HEK293 (cell line): Measurements from ENCODE around the gene MARVELD3.

Experiments used
- CTCF ChIA-PET: fragments of 350-600 bp; formaldehyde crosslinking; extraction: SDS; loops from one replicate; lab custom pipeline; 2021; ENCODE audit warnings: antibody characterized with exemption; lab: Yijun Ruan, JAX
- POLR2A ChIA-PET: fragments of 300-600 bp; formaldehyde crosslinking; extraction: SDS; loops from one replicate; lab custom pipeline; 2020; ENCODE audit warnings: antibody characterized with exemption, inconsistent platforms; lab: Yijun Ruan, JAX
- H3K27ac ChIP-seq: fragments of 200-500 bp; sonication (Bioruptor generic); 2 replicates; pipeline ENCODE4 v1.5.1; 2014; ENCODE audit warnings: low read depth, low read length, control low read depth, inconsistent platforms; ENCODE audit errors: extremely low read depth
- H3K36me3 ChIP-seq, 2 experiments: fragments of 200-500 bp in 1 of 2; sonication (Bioruptor generic) in 1 of 2; 1 replicate in 1 of 2; 2 replicates in 1 of 2; pipeline ENCODE4 v1.5.1; 2014 to 2017; ENCODE audit warnings: inconsistent platforms in 2 of 2, low read length in 2 of 2; ENCODE audit not compliant: control insufficient read depth in 2 of 2, insufficient read depth in 1 of 2
- H3K4me1 ChIP-seq: fragments of 200-500 bp; sonication (Bioruptor generic); 2 replicates; pipeline ENCODE4 v1.5.1; 2014; ENCODE audit warnings: mild to moderate bottlenecking, low read length, inconsistent platforms; ENCODE audit not compliant: control insufficient read depth, insufficient read depth
- H3K4me3 ChIP-seq: 2 replicates; pipeline ENCODE4 v1.5.1; 2011; ENCODE audit warnings: low read depth, mild to moderate bottlenecking, control low read depth, low read length, moderate library complexity
- H3K9me3 ChIP-seq: fragments of 200-500 bp; sonication (Bioruptor generic); 2 replicates; pipeline ENCODE4 v1.5.1; 2014; ENCODE audit warnings: low read depth, low read length, inconsistent platforms; ENCODE audit not compliant: control insufficient read depth, insufficient read depth
- BCL11B ChIP-seq: fragments of 450-650 bp; formaldehyde crosslinking; IDR thresholded peaks from 2 replicates; pipeline ENCODE4 v1.5.1; 2016; ENCODE audit warnings: low read depth, missing biosample characterization, missing genetic modification characterization
- HOXA7 ChIP-seq: sonication (generic); formaldehyde crosslinking; IDR thresholded peaks from 2 replicates; pipeline ENCODE4 v1.8.1; 2022; ENCODE audit warnings: missing genetic modification reagents, borderline replicate concordance
- SCRT1 ChIP-seq: fragments of 450-650 bp; formaldehyde crosslinking; IDR thresholded peaks from 2 replicates; pipeline ENCODE4 v1.5.1; 2016; ENCODE audit warnings: missing biosample characterization, missing genetic modification characterization, borderline replicate concordance
- ZBTB1 ChIP-seq: fragments of 450-650 bp; formaldehyde crosslinking; IDR thresholded peaks from 2 replicates; pipeline ENCODE4 v1.5.1; 2016; ENCODE audit warnings: missing biosample characterization, missing genetic modification characterization
- ZBTB8A ChIP-seq: fragments of 450-650 bp; formaldehyde crosslinking; IDR thresholded peaks from 2 replicates; pipeline ENCODE4 v1.5.1; 2016; ENCODE audit warnings: missing biosample characterization, missing genetic modification characterization
- ZNF112 ChIP-seq: fragments of 450-650 bp; formaldehyde crosslinking; IDR thresholded peaks from 2 replicates; pipeline ENCODE4 v1.5.0; 2017; ENCODE audit warnings: missing biosample characterization, missing genetic modification characterization
- ZNF202 ChIP-seq: fragments of 450-650 bp; formaldehyde crosslinking; IDR thresholded peaks from 2 replicates; pipeline ENCODE4 v1.5.1; 2016; ENCODE audit warnings: missing biosample characterization, missing genetic modification characterization, borderline replicate concordance
- ZNF223 ChIP-seq: fragments of 450-650 bp; formaldehyde crosslinking; IDR thresholded peaks from 2 replicates; pipeline ENCODE4 v1.5.1; 2016; ENCODE audit warnings: missing biosample characterization, missing genetic modification characterization
- ZNF23 ChIP-seq: fragments of 450-650 bp; formaldehyde crosslinking; IDR thresholded peaks from 2 replicates; pipeline ENCODE4 v1.5.1; 2016; ENCODE audit warnings: missing biosample characterization, missing genetic modification characterization, borderline replicate concordance
- ZNF292 ChIP-seq: fragments of 450-650 bp; formaldehyde crosslinking; IDR thresholded peaks from 2 replicates; pipeline ENCODE4 v1.5.1; 2016; ENCODE audit warnings: low read depth, missing biosample characterization, missing genetic modification characterization, borderline replicate concordance
- ZNF335 ChIP-seq: fragments of 450-650 bp; formaldehyde crosslinking; conservative IDR thresholded peaks from 2 replicates; pipeline ENCODE4 v1.5.1; 2016; ENCODE audit warnings: missing biosample characterization, missing genetic modification characterization
- ZNF521 ChIP-seq: fragments of 450-650 bp; formaldehyde crosslinking; IDR thresholded peaks from 2 replicates; pipeline ENCODE4 v1.5.1; 2017; ENCODE audit warnings: missing biosample characterization, mild to moderate bottlenecking, missing genetic modification characterization
- ZNF747 ChIP-seq: fragments of 450-650 bp; formaldehyde crosslinking; IDR thresholded peaks from 2 replicates; pipeline ENCODE4 v1.5.1; 2016; ENCODE audit warnings: missing biosample characterization, missing genetic modification characterization
- TF ChIP-seq, protein P1 (sequence below): fragments of 450-650 bp; formaldehyde crosslinking; IDR thresholded peaks from 2 replicates; pipeline ENCODE4 v1.5.1; 2016; ENCODE audit warnings: missing biosample characterization, missing genetic modification characterization
- TF ChIP-seq, protein P2 (sequence below): fragments of 450-650 bp; IDR thresholded peaks from 2 replicates; pipeline ENCODE4 v1.5.1; 2018; ENCODE audit warnings: missing biosample characterization, missing genetic modification characterization

MARVELD3 gene

DNA sequence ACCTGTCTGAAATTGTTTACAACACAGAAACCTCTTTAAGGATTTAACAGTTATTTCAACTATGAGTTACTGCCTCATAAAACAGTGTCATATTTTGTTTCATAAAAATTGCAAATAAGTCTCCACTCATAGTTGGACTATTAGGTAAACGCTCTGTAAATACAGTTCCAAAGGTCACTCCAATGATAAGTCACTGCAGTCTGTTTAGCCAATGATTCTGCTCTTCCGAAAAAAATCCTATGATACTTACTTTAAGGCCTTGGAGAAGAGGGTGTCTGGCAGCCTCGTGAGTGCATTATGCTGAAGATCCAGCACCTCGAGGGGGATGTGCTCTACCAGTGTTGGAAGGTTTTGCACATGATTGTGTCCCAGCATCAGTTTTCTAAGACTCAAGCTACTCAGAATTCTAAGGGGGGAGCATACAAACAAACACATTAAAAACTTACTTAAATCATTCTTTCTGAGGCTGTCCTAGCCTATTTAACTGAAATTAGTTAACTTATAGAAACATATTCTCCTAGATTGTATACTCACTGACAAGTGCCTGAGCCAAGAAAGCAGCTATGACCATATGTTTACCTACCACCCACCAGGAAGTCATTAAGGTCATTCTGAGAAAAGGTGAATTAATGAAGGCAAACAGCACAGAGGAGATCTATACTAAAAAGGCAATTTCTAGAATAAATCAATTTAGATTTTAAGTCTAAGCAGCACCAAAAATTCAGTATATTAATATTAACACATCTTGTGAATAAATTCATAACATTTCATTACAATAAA, 41.1 kb downstream of the MARVELD3 start:
- Histone ChIP-seq H3K27ac (no peak overlapping the region), H3K9me3 (no peaks in the 10 kb centered on the region), H3K36me3 (peaks cover 27 to 81% of the 10 kb centered on the region in 2 experiments), H3K4me1 (no peaks in the 10 kb centered on the region), H3K4me3 (no peak overlapping the region)
- ChIA-PET POLR2A (no interaction called here), CTCF (no interaction called here)
- TF ChIP-seq SCRT1 (tag by site-specific recombination) (no peak), ZNF112 (tag by site-specific recombination) (no peak), BCL11B (tag by site-specific recombination) (no peak), HOXA7 (CRISPR knock-in tag) (no peak)

DNA sequence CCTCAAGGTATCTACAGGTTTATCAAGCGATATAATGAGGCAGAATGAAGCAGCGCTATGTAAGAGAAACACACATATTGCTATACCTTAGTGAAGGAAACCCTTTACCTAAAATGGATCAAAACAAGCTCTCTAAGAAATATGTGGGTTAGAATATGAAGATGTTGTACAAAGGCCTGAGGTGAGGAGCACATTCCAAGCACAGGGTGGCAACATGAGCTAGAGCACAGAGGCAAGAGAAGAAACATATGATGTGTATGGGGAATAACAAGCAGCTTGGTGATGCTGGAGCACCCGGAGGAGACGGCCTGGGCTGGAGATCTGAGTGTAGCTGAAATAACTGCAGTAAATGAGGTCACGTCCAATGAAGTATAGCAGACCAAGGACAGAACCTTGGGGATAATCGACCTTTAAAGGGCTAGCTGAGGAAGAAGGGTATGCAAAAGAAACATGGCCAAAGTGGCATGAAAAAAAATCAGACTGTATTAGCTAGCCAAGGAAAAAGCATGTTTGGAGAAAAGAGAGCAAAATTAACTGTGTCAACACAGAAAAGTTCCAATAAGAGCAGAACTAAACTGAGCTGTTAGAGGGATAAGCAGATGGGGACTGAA, 44.0 kb downstream of the MARVELD3 start:
- peaks cover 22 to 79% of the 10 kb centered on the region in 2 experiments for H3K36me3 ChIP-seq
- CTCF ChIA-PET, result interaction anchor here (0.7 to 1.2 kb wide), 2 partner anchors 105 to 292 kb away, joined by 3 read pairs; no protein-coding TSS in a partner anchor

DNA sequence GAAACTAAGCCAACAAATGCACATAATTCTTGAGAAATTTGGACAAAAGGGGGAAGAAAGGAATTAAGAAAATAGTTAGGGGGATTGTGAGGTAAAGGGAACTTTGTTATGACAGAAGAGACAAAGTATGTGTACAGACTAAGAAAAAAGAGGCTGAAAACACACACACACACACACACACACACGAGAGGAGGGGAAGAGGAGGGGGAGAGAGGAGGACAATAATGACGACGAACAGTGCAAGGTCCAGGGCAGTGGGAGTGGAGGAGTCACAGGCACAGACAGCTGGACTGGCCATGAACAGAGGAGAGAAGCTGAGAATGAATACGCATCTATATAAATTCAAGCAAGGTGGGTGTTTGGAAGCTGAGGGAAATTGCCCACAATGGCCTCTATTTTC, 44.6 kb downstream of the MARVELD3 start:
- no peaks in the 10 kb centered on the region for H3K4me1 ChIP-seq
- TF ChIP-seq, protein P1, sequence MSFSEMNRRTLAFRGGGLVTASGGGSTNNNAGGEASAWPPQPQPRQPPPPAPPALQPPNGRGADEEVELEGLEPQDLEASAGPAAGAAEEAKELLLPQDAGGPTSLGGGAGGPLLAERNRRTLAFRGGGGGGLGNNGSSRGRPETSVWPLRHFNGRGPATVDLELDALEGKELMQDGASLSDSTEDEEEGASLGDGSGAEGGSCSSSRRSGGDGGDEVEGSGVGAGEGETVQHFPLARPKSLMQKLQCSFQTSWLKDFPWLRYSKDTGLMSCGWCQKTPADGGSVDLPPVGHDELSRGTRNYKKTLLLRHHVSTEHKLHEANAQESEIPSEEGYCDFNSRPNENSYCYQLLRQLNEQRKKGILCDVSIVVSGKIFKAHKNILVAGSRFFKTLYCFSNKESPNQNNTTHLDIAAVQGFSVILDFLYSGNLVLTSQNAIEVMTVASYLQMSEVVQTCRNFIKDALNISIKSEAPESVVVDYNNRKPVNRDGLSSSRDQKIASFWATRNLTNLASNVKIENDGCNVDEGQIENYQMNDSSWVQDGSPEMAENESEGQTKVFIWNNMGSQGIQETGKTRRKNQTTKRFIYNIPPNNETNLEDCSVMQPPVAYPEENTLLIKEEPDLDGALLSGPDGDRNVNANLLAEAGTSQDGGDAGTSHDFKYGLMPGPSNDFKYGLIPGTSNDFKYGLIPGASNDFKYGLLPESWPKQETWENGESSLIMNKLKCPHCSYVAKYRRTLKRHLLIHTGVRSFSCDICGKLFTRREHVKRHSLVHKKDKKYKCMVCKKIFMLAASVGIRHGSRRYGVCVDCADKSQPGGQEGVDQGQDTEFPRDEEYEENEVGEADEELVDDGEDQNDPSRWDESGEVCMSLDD, result no peak
- no peak for TF ChIP-seq ZNF747
- no peak for TF ChIP-seq ZBTB8A (tag by site-specific recombination)
- TF ChIP-seq ZNF335 (tag by site-specific recombination), result no peak
- TF ChIP-seq ZNF202 (tag by site-specific recombination), result no peak
- no peak overlapping the region for H3K27ac ChIP-seq
- POLR2A ChIA-PET, result no interaction called here
- H3K4me3 ChIP-seq, result no peak overlapping the region
- peaks cover 22 to 80% of the 10 kb centered on the region in 2 experiments for H3K36me3 ChIP-seq
- CTCF ChIA-PET, result interaction anchor here (0.7 to 1.2 kb wide), 2 partner anchors 105 to 291 kb away, joined by 3 read pairs; no protein-coding TSS in a partner anchor
- no peaks in the 10 kb centered on the region for H3K9me3 ChIP-seq

More for the DNA sequence above, 44.0 kb downstream of the MARVELD3 start:
- no peak for TF ChIP-seq ZNF223 (tag by site-specific recombination)
- TF ChIP-seq ZNF23 (tag by site-specific recombination), result no peak
- TF ChIP-seq ZBTB1 (tag by site-specific recombination), result no peak
- no peak for TF ChIP-seq ZNF521 (tag by site-specific recombination)
- no peak for TF ChIP-seq ZNF292 (tag by site-specific recombination)
- TF ChIP-seq, protein P2, sequence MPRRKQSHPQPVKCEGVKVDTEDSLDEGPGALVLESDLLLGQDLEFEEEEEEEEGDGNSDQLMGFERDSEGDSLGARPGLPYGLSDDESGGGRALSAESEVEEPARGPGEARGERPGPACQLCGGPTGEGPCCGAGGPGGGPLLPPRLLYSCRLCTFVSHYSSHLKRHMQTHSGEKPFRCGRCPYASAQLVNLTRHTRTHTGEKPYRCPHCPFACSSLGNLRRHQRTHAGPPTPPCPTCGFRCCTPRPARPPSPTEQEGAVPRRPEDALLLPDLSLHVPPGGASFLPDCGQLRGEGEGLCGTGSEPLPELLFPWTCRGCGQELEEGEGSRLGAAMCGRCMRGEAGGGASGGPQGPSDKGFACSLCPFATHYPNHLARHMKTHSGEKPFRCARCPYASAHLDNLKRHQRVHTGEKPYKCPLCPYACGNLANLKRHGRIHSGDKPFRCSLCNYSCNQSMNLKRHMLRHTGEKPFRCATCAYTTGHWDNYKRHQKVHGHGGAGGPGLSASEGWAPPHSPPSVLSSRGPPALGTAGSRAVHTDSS (tag by site-specific recombination), result no peak
- Histone ChIP-seq H3K9me3 (no peaks in the 10 kb centered on the region), H3K4me3 (no peak overlapping the region), H3K27ac (no peak overlapping the region), H3K4me1 (no peaks in the 10 kb centered on the region)
- POLR2A ChIA-PET, result no interaction called here
